SU-DHL-6 (cell line): ENCODE measurements around the gene GMDS.

Experiments used
- CTCF ChIP-seq: fragments of 200-600 bp; sonication (generic); IDR thresholded peaks from one replicate; pipeline ENCODE4 v1.5.1; 2017; ENCODE audit warnings: antibody characterized with exemption, mild to moderate bottlenecking, low read length, moderate library complexity; ENCODE audit not compliant: insufficient read depth, poor library complexity, severe bottlenecking
- EZH2phosphoT487 ChIP-seq: fragments of 200-600 bp; sonication (generic), shearing (Covaris generic); conservative IDR thresholded peaks from 2 replicates; pipeline ENCODE4 v1.6.1; 2018; ENCODE audit warnings: mild to moderate bottlenecking, antibody characterized with exemption, low read length, moderate library complexity, mixed read lengths

DNA sequence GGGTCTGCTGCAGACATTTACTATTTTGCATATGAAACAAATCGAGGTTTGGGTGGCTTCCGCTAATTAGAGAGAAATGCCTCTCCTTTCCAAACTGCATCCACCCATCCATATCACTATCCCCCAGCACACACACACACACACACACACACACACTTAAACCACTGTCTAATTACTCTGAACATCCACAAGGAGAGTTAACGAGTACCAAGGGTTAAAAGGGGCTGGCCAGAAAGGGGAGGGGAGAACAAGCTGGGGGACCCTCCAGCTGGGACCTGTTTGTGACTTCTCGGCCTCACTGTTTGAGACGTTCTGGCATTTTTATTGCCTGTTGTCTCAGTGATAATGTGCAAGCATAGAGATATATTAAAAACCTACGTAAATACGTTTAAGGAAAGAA lies 374.5 kb downstream of the GMDS start:
- TF ChIP-seq CTCF (no peak), EZH2phosphoT487 (no peak)
